GM21576 (cell line): ENCODE results near the gene ETNPPL.
"Not testable (repeated sequence)": the region's sequence is repeated elsewhere in the genome, so short reads cannot be mapped to it uniquely, and the experiment has no call there.

Source experiments
- ATAC-seq: cut with Tn5 transposase; IDR thresholded peaks from one replicate; pipeline ENCODE4 v1.9.1; 2021; ENCODE audit warnings: mild to moderate bottlenecking, moderate library complexity; ENCODE audit not compliant: unreplicated experiment

ETNPPL gene

GRCh38 chr4:108758498-108758897, 4.4 kb downstream of the ETNPPL start:
- no peak for ATAC-seq

GRCh38 chr4:108754327-108754726, 8.5 kb downstream of the ETNPPL start:
- no peak for ATAC-seq

GRCh38 chr4:108751321-108751720, 11.5 kb downstream of the ETNPPL start:
- ATAC-seq = no peak

GRCh38 chr4:108749119-108749518, 13.7 kb downstream of the ETNPPL start:
- no peak for ATAC-seq

GRCh38 chr4:108746511-108746910, 16.3 kb downstream of the ETNPPL start:
- ATAC-seq = no peak

GRCh38 chr4:108744307-108744706, 18.5 kb downstream of the ETNPPL start:
- ATAC-seq = no peak

GRCh38 chr4:108742451-108743420, 20.1 kb downstream of the ETNPPL start:
- ATAC-seq = no peak

- no peak for ATAC-seq
These were observed 24.7 kb downstream of the ETNPPL start for GRCh38 chr4:108738003-108738706.

GRCh38 chr4:108731006-108731405, 31.8 kb downstream of the ETNPPL start:
- no peak for ATAC-seq

- ATAC-seq = no peak
These were observed 32.3 kb downstream of the ETNPPL start for GRCh38 chr4:108730579-108730978.

GRCh38 chr4:108729731-108730130, 33.1 kb downstream of the ETNPPL start:
- no peak for ATAC-seq

GRCh38 chr4:108725457-108725856, 37.4 kb downstream of the ETNPPL start:
- ATAC-seq = no peak

- ATAC-seq = no peak
These were observed 45.5 kb downstream of the ETNPPL start for GRCh38 chr4:108717386-108717785.

GRCh38 chr4:108716340-108716739, 46.5 kb downstream of the ETNPPL start:
- ATAC-seq = no peak

- no peak for ATAC-seq
These were observed 48.0 kb downstream of the ETNPPL start for GRCh38 chr4:108714880-108715279.

- not testable (repeated sequence) for ATAC-seq
These were observed 52.3 kb downstream of the ETNPPL start for GRCh38 chr4:108710578-108710977.

- no peak for ATAC-seq
These were observed 53.1 kb downstream of the ETNPPL start for GRCh38 chr4:108709722-108710121.

- ATAC-seq = no peak
These were observed 53.6 kb downstream of the ETNPPL start for GRCh38 chr4:108709234-108709633.

GRCh38 chr4:108706289-108706688, 56.6 kb downstream of the ETNPPL start:
- ATAC-seq = no peak

GRCh38 chr4:108703966-108704365, 58.9 kb downstream of the ETNPPL start:
- ATAC-seq = no peak

- no peak for ATAC-seq
These were observed 59.5 kb downstream of the ETNPPL start for GRCh38 chr4:108703370-108703769.

- no peak for ATAC-seq
These were observed 59.9 kb downstream of the ETNPPL start for GRCh38 chr4:108702960-108703359.
